Keratinocyte (primary cell): Measurements from ENCODE around the gene ZNF735.
"Not testable (repeated sequence)": the region's sequence is repeated elsewhere in the genome, so short reads cannot be mapped to it uniquely, and the experiment has no call there.

Source experiments
- CTCF ChIP-seq, 3 experiments: IDR thresholded peaks in 1 of 3; conservative IDR thresholded peaks in 1 of 3; optimal IDR thresholded peaks in 1 of 3; 2 replicates in 2 of 3; 3 replicates in 1 of 3; pipeline versions ENCODE3 to v1.5.1; 2011; ENCODE audit warnings: low read length in 3 of 3, mild to moderate bottlenecking in 3 of 3, moderate library complexity in 2 of 3, control low read depth in 1 of 3, inconsistent platforms in 1 of 3; ENCODE audit not compliant: insufficient read depth in 2 of 3; ENCODE audit errors: extremely low read depth in 1 of 3
- EZH2 ChIP-seq: IDR thresholded peaks from one replicate; pipeline ENCODE4 v1.6.1; 2012; ENCODE audit warnings: inconsistent platforms, mild to moderate bottlenecking, low read length, moderate library complexity

GRCh38 chr7:64170974-64171373 is 36.0 kb upstream of the ZNF735 start:
- TF ChIP-seq CTCF (optimal IDR thresholded peaks at IDR 0.05 in 1 of 3, IDR thresholded peaks at IDR 0.05 in 1 of 3, conservative IDR thresholded peaks at IDR 0.05 in 1 of 3; ENCODE audit: extremely low read depth in 1 of 3, insufficient read depth in 2 of 3, low read length in 3 of 3); EZH2: not testable (repeated sequence)
